Fibroblast of villous mesenchyme (primary cell): ENCODE results near the gene MBIP. TPM values are rescaled to one million over a fixed set of nuclear protein-coding genes. Genes with fewer than 3 reads are reported as not detected.

ENCODE experiments used
- DNase-seq: peaks from one replicate; pipeline ENCODE4 v3.0.0-alpha.2; 2010; ENCODE audit warnings: low read depth
- H3K4me3 ChIP-seq: 2 replicates; pipeline ENCODE4 v1.5.1; 2011; ENCODE audit warnings: low read depth, mild to moderate bottlenecking, low read length
- CTCF ChIP-seq: IDR thresholded peaks from 2 replicates; pipeline ENCODE4 v1.5.1; 2012; ENCODE audit warnings: low read depth, mild to moderate bottlenecking, low read length; ENCODE audit not compliant: insufficient read depth
- total RNA-seq: library from RNA; depleted of rRNA; stranded (reverse); fragments of >200 nt; gene quantifications from 2 replicates; pipeline ENCODE4 v1.2.3, GENCODE V29; 2012

MBIP gene
- total RNA-seq, 1 donor, result 18.1 TPM

- DNase-seq, result no peak
- TF ChIP-seq CTCF, result no peak
- no peak overlapping the region for H3K4me3 ChIP-seq
These were observed 20.1 kb downstream of the MBIP start for GRCh38 chr14:36300337-36300736.

GRCh38 chr14:36295642-36296627 is 24.5 kb downstream of the MBIP start:
- TF ChIP-seq CTCF, result no peak
- DNase-seq, result peak; percentile 65

GRCh38 chr14:36294543-36294942 is 25.9 kb downstream of the MBIP start:
- DNase-seq, result no peak
- H3K4me3 ChIP-seq, result no peak overlapping the region
- no peak for TF ChIP-seq CTCF

More at GRCh38 chr14:36295642-36296627, 24.5 kb downstream of the MBIP start:
- H3K4me3 ChIP-seq, result no peak overlapping the region

GRCh38 chr14:36293824-36294223 is 26.6 kb downstream of the MBIP start:
- TF ChIP-seq CTCF, result no peak
- H3K4me3 ChIP-seq, result no peak overlapping the region
- DNase-seq, result peak; percentile 89

GRCh38 chr14:36289954-36290353 is 30.5 kb downstream of the MBIP start:
- no peak overlapping the region for H3K4me3 ChIP-seq

GRCh38 chr14:36288496-36288895 is 31.9 kb downstream of the MBIP start:
- DNase-seq, result no peak
- no peak overlapping the region for H3K4me3 ChIP-seq
- TF ChIP-seq CTCF, result no peak

More at GRCh38 chr14:36289954-36290353, 30.5 kb downstream of the MBIP start:
- TF ChIP-seq CTCF, result no peak
- DNase-seq, result no peak
